Body of pancreas (tissue), 4 donors: Measurements from ENCODE around the gene IFNK. TPM values are rescaled to one million over a fixed set of nuclear protein-coding genes. Genes with fewer than 3 reads are reported as not detected.

Experiments used
- ATAC-seq: fragments of 150-250 bp; one replicate; pipeline ENCODE4 v1.9.1; 2016
- DNase-seq, 4 donors: peaks; one replicate each; pipeline ENCODE4 v3.0.0-alpha.2; 2019
- H3K27ac ChIP-seq, 4 donors: fragments of 200-600 bp; sonication (generic); 1 replicate in 3 of 4; 2 replicates in 1 of 4; pipeline versions ENCODE4 v1.5.1 to v1.6.1; 2016 to 2019; ENCODE audit warnings: mild to moderate bottlenecking in 1 of 4, mixed read lengths in 1 of 4, moderate library complexity in 1 of 4
- H3K27me3 ChIP-seq, 2 donors: fragments of 200-600 bp; sonication (generic); one replicate each; pipeline ENCODE4 v1.6.0; 2016; ENCODE audit warnings: mild to moderate bottlenecking in 1 of 2
- H3K36me3 ChIP-seq, 2 donors: fragments of 200-600 bp; sonication (generic); replicated peaks in 1 of 2; 2 replicates each; pipeline ENCODE4 v1.5.1; 2016; ENCODE audit warnings: low read depth in 2 of 2; ENCODE audit not compliant: insufficient read depth in 1 of 2
- H3K4me1 ChIP-seq: fragments of 200-600 bp; sonication (generic); one replicate; pipeline ENCODE4 v1.6.0; 2016
- H3K4me3 ChIP-seq, 2 donors: fragments of 200-600 bp; sonication (generic); 1 replicate in 1 of 2; 2 replicates in 1 of 2; pipeline ENCODE4 v1.5.1; 2016 to 2019
- H3K9me3 ChIP-seq, 3 donors: fragments of 200-600 bp; sonication (generic); 1 replicate in 2 of 3; 2 replicates in 1 of 3; pipeline ENCODE4 v1.5.1; 2016
- CTCF ChIP-seq, 7 experiments: fragments of 450-650 bp in 4 of 7; fragments of 200-600 bp in 3 of 7; sonication (generic) in 3 of 7; IDR thresholded peaks; one replicate each; pipeline ENCODE4 v1.5.1; 2016 to 2019; ENCODE audit warnings: antibody characterized with exemption in 7 of 7
- POLR2A ChIP-seq, 3 donors: fragments of 450-650 bp; IDR thresholded peaks; one replicate each; pipeline ENCODE4 v1.6.1; 2016; ENCODE audit warnings: antibody characterized with exemption in 3 of 3, mild to moderate bottlenecking in 2 of 3
- WGBS, 2 donors: methylation state at CpG; one replicate each; pipeline ENCODE4 v1.1.5; 2017; 5-methylcytosine and 5-hydroxymethylcytosine counted together
- intact Hi-C: fragments of 100-400 bp; cut with DNase I; formaldehyde crosslinking; loops from one replicate; pipeline ENCODE4 v1.15.1; 2023
- total RNA-seq, 2 donors: library from RNA; depleted of rRNA; stranded (reverse); fragments of >200 nt; gene quantifications; one replicate each; pipeline ENCODE4 v1.1.0, GENCODE V29; 2016

The IFNK gene
- total RNA-seq, 2 donors from 2014 or later, result not detected

- no peak for DNase-seq
- peak overlapping the region in 1 of 4 donors; percentile 29 for H3K27ac ChIP-seq
- no peak overlapping the region for H3K4me3 ChIP-seq
- TF ChIP-seq POLR2A (IDR thresholded peaks at IDR 0.05) (no peak), CTCF (IDR thresholded peaks at IDR 0.05) (no peak)
- no peaks in the 10 kb centered on the region for H3K9me3 ChIP-seq
- H3K36me3 ChIP-seq, result peaks cover 0 to 12% of the 10 kb centered on the region in 2 donors
- no peaks in the 10 kb centered on the region for H3K27me3 ChIP-seq
- no peaks in the 10 kb centered on the region for H3K4me1 ChIP-seq
- ATAC-seq, result no peak
- intact Hi-C loops, result no loop called here
- WGBS, 2 donors, result 66 to 75% methylated on average over 4 of the region's 4 CpGs
These were observed 39.8 kb downstream of the IFNK start for GRCh38 chr9:27563738-27564430.

GRCh38 chr9:27564670-27565069 lies 40.6 kb downstream of the IFNK start:
- no peak for TF ChIP-seq POLR2A (IDR thresholded peaks at IDR 0.05)
- no peak for TF ChIP-seq CTCF (IDR thresholded peaks at IDR 0.05)
- peak overlapping the region in 1 of 4 donors; percentile 29 for H3K27ac ChIP-seq
- peaks cover 0 to 10% of the 10 kb centered on the region in 2 donors for H3K36me3 ChIP-seq
- H3K9me3 ChIP-seq, result no peaks in the 10 kb centered on the region
- peaks cover 4% of the 10 kb centered on the region for H3K4me1 ChIP-seq
- no peaks in the 10 kb centered on the region for H3K27me3 ChIP-seq
- DNase-seq, result no peak
- intact Hi-C loops, result no loop called here
- no peak overlapping the region for H3K4me3 ChIP-seq
- ATAC-seq, result no peak
- WGBS, 2 donors, result 84 to 95% methylated on average over 1 of the region's 1 CpG

GRCh38 chr9:27565696-27566095 lies 41.6 kb downstream of the IFNK start:
- DNase-seq (no peak), ATAC-seq (no peak)
- H3K4me3 ChIP-seq, result no peak overlapping the region
- H3K36me3 ChIP-seq, result peaks cover 0 to 6% of the 10 kb centered on the region in 2 donors
- TF ChIP-seq POLR2A (IDR thresholded peaks at IDR 0.05), result no peak
- TF ChIP-seq CTCF (IDR thresholded peaks at IDR 0.05), result no peak
- H3K27me3 ChIP-seq, result no peaks in the 10 kb centered on the region
- H3K9me3 ChIP-seq, result no peaks in the 10 kb centered on the region
- H3K4me1 ChIP-seq, result peaks cover 4% of the 10 kb centered on the region
- intact Hi-C loops, result no loop called here
- H3K27ac ChIP-seq, result peak overlapping the region in 1 of 4 donors; percentile 26

GRCh38 chr9:27566118-27566517 lies 42.0 kb downstream of the IFNK start:
- peaks cover 8% of the 10 kb centered on the region for H3K4me1 ChIP-seq
- no peaks in the 10 kb centered on the region for H3K27me3 ChIP-seq
- no peaks in the 10 kb centered on the region for H3K9me3 ChIP-seq
- no peak overlapping the region for H3K4me3 ChIP-seq
- WGBS, 2 donors, result 88 to 97% methylated on average over 1 of the region's 1 CpG
- TF ChIP-seq CTCF (IDR thresholded peaks at IDR 0.05) (no peak), POLR2A (IDR thresholded peaks at IDR 0.05) (no peak)
- DNase-seq (no peak), ATAC-seq (no peak)
- peak overlapping the region in 1 of 4 donors; percentile 26 for H3K27ac ChIP-seq
- peaks cover 0 to 2% of the 10 kb centered on the region in 2 donors for H3K36me3 ChIP-seq
- intact Hi-C loops, result no loop called here

GRCh38 chr9:27569406-27569805 lies 45.3 kb downstream of the IFNK start:
- ATAC-seq (no peak), DNase-seq (no peak)
- no peaks in the 10 kb centered on the region for H3K27me3 ChIP-seq
- intact Hi-C loops, result no loop called here
- TF ChIP-seq POLR2A (IDR thresholded peaks at IDR 0.05) (no peak), CTCF (IDR thresholded peaks at IDR 0.05) (no peak)
- H3K4me1 ChIP-seq, result peaks cover 26% of the 10 kb centered on the region
- H3K27ac ChIP-seq, result no peak overlapping the region
- H3K9me3 ChIP-seq, result no peaks in the 10 kb centered on the region
- peaks cover 0 to 2% of the 10 kb centered on the region in 2 donors for H3K36me3 ChIP-seq
- H3K4me3 ChIP-seq, result no peak overlapping the region
- 37 to 51% methylated on average over 2 of the region's 2 CpGs for WGBS, 2 donors
